Neural progenitor cell (in vitro differentiated cells): ENCODE data around the gene NMS. TPM values are rescaled to one million over a fixed set of nuclear protein-coding genes. Genes with fewer than 3 reads are reported as not detected.
A peak's percentile ranks its signal among the peaks of the same experiment; 100 is the strongest.

Experiments
- DNase-seq: peaks from one replicate; pipeline ENCODE4 v3.0.0-alpha.2; 2016; ENCODE audit warnings: low spot score
- H2AFZ ChIP-seq: fragments of 200-600 bp; sonication (generic); replicated peaks from 2 replicates; pipeline ENCODE4 v1.6.1; 2016; ENCODE audit warnings: antibody characterized with exemption
- H3F3A ChIP-seq: fragments of 200-600 bp; sonication (generic); 2 replicates; pipeline ENCODE4 v1.6.1; 2016; ENCODE audit warnings: antibody characterized with exemption, low read depth
- H3K27ac ChIP-seq: fragments of 200-600 bp; sonication (generic); 2 replicates; pipeline ENCODE4 v1.5.1; 2016; ENCODE audit warnings: mild to moderate bottlenecking
- H3K27me3 ChIP-seq: fragments of 200-600 bp; sonication (generic); 2 replicates; pipeline ENCODE4 v1.6.1; 2016; ENCODE audit warnings: mild to moderate bottlenecking, moderate library complexity
- H3K36me3 ChIP-seq: fragments of 200-600 bp; sonication (generic); 2 replicates; pipeline ENCODE4 v1.5.1; 2016
- H3K4me1 ChIP-seq: fragments of 200-600 bp; sonication (generic); 2 replicates; pipeline ENCODE4 v1.6.1; 2016; ENCODE audit warnings: mixed run types
- H3K4me2 ChIP-seq: fragments of 200-600 bp; sonication (generic); 2 replicates; pipeline ENCODE4 v1.6.1; 2016
- H3K4me3 ChIP-seq: fragments of 200-600 bp; sonication (generic); 2 replicates; pipeline ENCODE4 v1.5.1; 2016
- H3K79me2 ChIP-seq: fragments of 200-600 bp; sonication (generic); 2 replicates; pipeline ENCODE4 v1.6.1; 2016; ENCODE audit warnings: low read depth
- H3K9ac ChIP-seq: fragments of 200-600 bp; sonication (generic); 2 replicates; pipeline ENCODE4 v1.6.1; 2016
- H3K9me3 ChIP-seq: fragments of 200-600 bp; sonication (generic); 2 replicates; pipeline ENCODE4 v1.5.1; 2016; ENCODE audit warnings: low read depth
- H4K20me1 ChIP-seq: fragments of 200-600 bp; sonication (generic); 2 replicates; pipeline ENCODE4 v1.6.1; 2016; ENCODE audit warnings: low read depth
- H3K27ac Mint-ChIP-seq: 3 replicates; pipeline ENCODE4 v1.8.0; 2021; ENCODE audit warnings: mixed read lengths
- H3K27me3 Mint-ChIP-seq: 2 replicates; pipeline ENCODE4 v1.8.0; 2022; ENCODE audit warnings: low read depth, mild to moderate bottlenecking, inconsistent platforms, moderate library complexity, mixed read lengths; ENCODE audit not compliant: insufficient read depth
- H3K36me3 Mint-ChIP-seq: 3 replicates; pipeline ENCODE4 v1.8.0; 2021; ENCODE audit warnings: mixed read lengths
- H3K4me1 Mint-ChIP-seq: 3 replicates; pipeline ENCODE4 v1.8.0; 2021; ENCODE audit warnings: mixed read lengths
- H3K4me3 Mint-ChIP-seq: 3 replicates; pipeline ENCODE4 v1.8.0; 2021; ENCODE audit warnings: mild to moderate bottlenecking, moderate library complexity, mixed read lengths
- H3K9me3 Mint-ChIP-seq: 3 replicates; pipeline ENCODE4 v1.8.0; 2020; ENCODE audit warnings: mixed read lengths
- CTCF ChIP-seq: fragments of 200-600 bp; sonication (generic); IDR thresholded peaks from 2 replicates; pipeline ENCODE4 v1.5.1; 2017; ENCODE audit warnings: antibody characterized with exemption, mild to moderate bottlenecking
- EZH2 ChIP-seq: fragments of 200-600 bp; sonication (generic); IDR thresholded peaks from 2 replicates; pipeline ENCODE4 v1.6.1; 2017; ENCODE audit warnings: antibody characterized with exemption, mild to moderate bottlenecking, moderate library complexity
- EZH2phosphoT487 ChIP-seq: fragments of 200-600 bp; sonication (generic); IDR thresholded peaks from 2 replicates; pipeline ENCODE4 v1.6.1; 2017; ENCODE audit warnings: antibody characterized with exemption
- total RNA-seq: library from RNA; depleted of rRNA; stranded (reverse); fragments of >200 nt; gene quantifications from 2 replicates; pipeline ENCODE4 v1.2.3, GENCODE V29; 2015; ENCODE audit warnings: low replicate concordance

The NMS gene
- total RNA-seq, 1 donor from 2014 or later, result not detected

GRCh38 chr2:100424277-100424875 lies 45.9 kb upstream of the NMS start:
- no peak overlapping the region for H2AFZ ChIP-seq
- no peaks in the 10 kb centered on the region for H3K4me1 ChIP-seq
- H3K4me2 ChIP-seq, result no peak overlapping the region
- no peak overlapping the region for H3K4me3 Mint-ChIP-seq
- H3K36me3 Mint-ChIP-seq, result no peaks in the 10 kb centered on the region
- no peak for DNase-seq
- TF ChIP-seq CTCF (no peak), EZH2phosphoT487 (no peak), EZH2 (no peak)
- H3K27me3 ChIP-seq, result no peaks in the 10 kb centered on the region
- no peak overlapping the region for H3K4me3 ChIP-seq
- peaks cover 1% of the 10 kb centered on the region for H3K9me3 Mint-ChIP-seq
- H3K36me3 ChIP-seq, result no peaks in the 10 kb centered on the region
- no peaks in the 10 kb centered on the region for H4K20me1 ChIP-seq
- no peak overlapping the region for H3K27ac Mint-ChIP-seq
- no peak overlapping the region for H3K27ac ChIP-seq
- peaks cover 9% of the 10 kb centered on the region for H3K27me3 Mint-ChIP-seq
- H3K79me2 ChIP-seq, result no peaks in the 10 kb centered on the region
- H3K9me3 ChIP-seq, result no peaks in the 10 kb centered on the region
- no peaks in the 10 kb centered on the region for H3K4me1 Mint-ChIP-seq
- H3K9ac ChIP-seq, result no peak overlapping the region
- H3F3A ChIP-seq, result no peaks in the 10 kb centered on the region

GRCh38 chr2:100425107-100425506 lies 45.2 kb upstream of the NMS start:
- H3K79me2 ChIP-seq, result no peaks in the 10 kb centered on the region
- H3K9me3 ChIP-seq, result no peaks in the 10 kb centered on the region
- no peak overlapping the region for H3K27ac Mint-ChIP-seq
- H3K36me3 ChIP-seq, result no peaks in the 10 kb centered on the region
- H3K4me2 ChIP-seq, result no peak overlapping the region
- H4K20me1 ChIP-seq, result no peaks in the 10 kb centered on the region
- no peaks in the 10 kb centered on the region for H3K36me3 Mint-ChIP-seq
- DNase-seq, result no peak
- H3K27ac ChIP-seq, result no peak overlapping the region
- TF ChIP-seq CTCF (no peak), EZH2 (no peak), EZH2phosphoT487 (no peak)
- no peak overlapping the region for H2AFZ ChIP-seq
- no peak overlapping the region for H3K4me3 Mint-ChIP-seq
- H3K9me3 Mint-ChIP-seq, result peaks cover 4% of the 10 kb centered on the region
- no peak overlapping the region for H3K9ac ChIP-seq
- no peaks in the 10 kb centered on the region for H3K4me1 Mint-ChIP-seq
- H3F3A ChIP-seq, result no peaks in the 10 kb centered on the region
- peaks cover 9% of the 10 kb centered on the region for H3K27me3 Mint-ChIP-seq
- no peaks in the 10 kb centered on the region for H3K4me1 ChIP-seq
- no peaks in the 10 kb centered on the region for H3K27me3 ChIP-seq
- no peak overlapping the region for H3K4me3 ChIP-seq

GRCh38 chr2:100425573-100426383 lies 44.5 kb upstream of the NMS start:
- Mint-ChIP-seq H3K4me3 (no peak overlapping the region), H3K9me3 (peaks cover 7% of the 10 kb centered on the region), H3K27me3 (peaks cover 9% of the 10 kb centered on the region), H3K27ac (no peak overlapping the region), H3K4me1 (no peaks in the 10 kb centered on the region), H3K36me3 (no peaks in the 10 kb centered on the region)
- Histone ChIP-seq H3K27me3 (no peaks in the 10 kb centered on the region), H3K27ac (no peak overlapping the region), H3F3A (no peaks in the 10 kb centered on the region), H3K36me3 (no peaks in the 10 kb centered on the region), H3K4me1 (no peaks in the 10 kb centered on the region), H2AFZ (peak overlapping the region; percentile 17), H3K9me3 (no peaks in the 10 kb centered on the region), H3K79me2 (no peaks in the 10 kb centered on the region), H4K20me1 (no peaks in the 10 kb centered on the region), H3K4me3 (no peak overlapping the region), H3K9ac (no peak overlapping the region), H3K4me2 (no peak overlapping the region)
- TF ChIP-seq EZH2phosphoT487 (no peak), EZH2 (no peak), CTCF (no peak)
- no peak for DNase-seq
